Coronary artery (tissue), 2 donors: ENCODE measurements around the gene BARD1.
"Not testable (repeated sequence)": the region's sequence is repeated elsewhere in the genome, so short reads cannot be mapped to it uniquely, and the experiment has no call there.

Experiments used
- DNase-seq: peaks from one replicate; pipeline ENCODE4 v3.0.0-alpha.2; 2017; ENCODE audit warnings: low spot score
- H3K27ac ChIP-seq, 2 donors: fragments of 200-600 bp; sonication (generic); one replicate each; pipeline ENCODE4 v1.5.1; 2016 to 2019
- H3K4me3 ChIP-seq: fragments of 200-600 bp; sonication (generic); 2 replicates; pipeline ENCODE4 v1.5.1; 2016; ENCODE audit warnings: mild to moderate bottlenecking, moderate library complexity
- CTCF ChIP-seq: fragments of 200-600 bp; sonication (generic); IDR thresholded peaks from one replicate; pipeline ENCODE4 v1.5.1; 2019; ENCODE audit warnings: antibody characterized with exemption

BARD1 gene

GRCh38 chr2:214801068-214801467 lies 8.4 kb downstream of the BARD1 start:
- H3K27ac ChIP-seq = no peak overlapping the region
- TF ChIP-seq CTCF = no peak
- DNase-seq = no peak
- no peak overlapping the region for H3K4me3 ChIP-seq

- Histone ChIP-seq H3K4me3 (no peak overlapping the region), H3K27ac (no peak overlapping the region)
- no peak for TF ChIP-seq CTCF
- DNase-seq = no peak
These were observed 9.3 kb downstream of the BARD1 start for GRCh38 chr2:214800180-214800579.

- TF ChIP-seq CTCF = no peak
- no peak overlapping the region for H3K4me3 ChIP-seq
- H3K27ac ChIP-seq = no peak overlapping the region
- DNase-seq = no peak
These were observed 12.6 kb downstream of the BARD1 start for GRCh38 chr2:214796911-214797310.

DNA sequence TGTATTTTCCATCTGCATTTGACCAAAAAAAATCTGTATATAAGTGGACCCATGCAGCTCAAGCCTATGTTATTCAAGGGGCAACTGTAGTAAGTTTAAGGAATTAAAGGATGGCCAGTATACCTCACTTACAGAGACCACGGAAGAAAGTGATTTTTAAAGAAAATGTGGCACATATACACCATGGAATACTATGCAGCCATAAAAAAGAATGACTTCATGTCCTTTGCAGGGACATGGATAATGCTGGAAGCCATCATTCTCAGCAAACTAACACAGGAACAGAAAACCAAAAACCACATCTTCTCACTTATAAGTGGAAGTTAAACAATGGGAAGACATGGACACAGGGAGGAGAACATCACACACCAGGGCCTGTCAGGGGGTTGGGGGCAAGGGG lies 26.3 kb downstream of the BARD1 start:
- H3K4me3 ChIP-seq, H3K27ac ChIP-seq, DNase-seq: not testable (repeated sequence)

GRCh38 chr2:214782671-214783070 lies 26.8 kb downstream of the BARD1 start:
- Histone ChIP-seq H3K27ac (no peak overlapping the region), H3K4me3 (no peak overlapping the region)
- DNase-seq = no peak
- no peak for TF ChIP-seq CTCF

GRCh38 chr2:214781226-214781625 lies 28.3 kb downstream of the BARD1 start:
- DNase-seq = no peak
- Histone ChIP-seq H3K27ac (no peak overlapping the region), H3K4me3 (no peak overlapping the region)
- no peak for TF ChIP-seq CTCF

DNA sequence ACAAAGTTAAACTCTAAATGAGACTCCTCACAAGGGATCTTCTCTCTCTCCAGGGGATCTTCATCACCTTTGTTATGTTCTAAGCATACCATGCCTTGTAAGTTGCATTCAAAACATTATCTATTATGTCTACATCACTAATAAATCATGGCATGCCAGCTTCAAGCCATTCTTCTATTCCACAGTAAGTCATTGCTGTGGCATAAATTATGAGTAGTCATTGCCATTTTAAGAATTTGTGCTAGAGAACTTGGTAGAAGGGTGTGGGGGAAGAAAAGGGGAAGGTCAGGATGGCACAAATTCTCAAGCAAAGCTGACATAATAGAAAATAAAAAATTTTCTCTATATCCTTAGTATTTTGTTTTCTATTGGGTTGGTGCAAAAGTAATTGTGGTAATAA lies 33.5 kb downstream of the BARD1 start:
- DNase-seq = no peak
- no peak for TF ChIP-seq CTCF
- Histone ChIP-seq H3K4me3 (no peak overlapping the region), H3K27ac (no peak overlapping the region)

- TF ChIP-seq CTCF = no peak
- H3K27ac ChIP-seq = no peak overlapping the region
- H3K4me3 ChIP-seq = no peak overlapping the region
- DNase-seq = no peak
These were observed 35.4 kb downstream of the BARD1 start for GRCh38 chr2:214774108-214774507.
